DND-41 (cell line): Measurements from ENCODE around the gene ADAM11.

Experiments
- CTCF ChIP-seq: IDR thresholded peaks from 2 replicates; pipeline ENCODE4 v1.5.1; 2012; ENCODE audit warnings: borderline replicate concordance, low read length, moderate library complexity, mild to moderate bottlenecking; ENCODE audit not compliant: poor library complexity, severe bottlenecking; ENCODE audit errors: extremely low read depth
- EZH2 ChIP-seq: IDR thresholded peaks from 3 replicates; pipeline ENCODE4 v1.6.1; 2012; ENCODE audit warnings: borderline replicate concordance, low read depth, mild to moderate bottlenecking, moderate library complexity, low read length, inconsistent platforms; ENCODE audit not compliant: severe bottlenecking

DNA sequence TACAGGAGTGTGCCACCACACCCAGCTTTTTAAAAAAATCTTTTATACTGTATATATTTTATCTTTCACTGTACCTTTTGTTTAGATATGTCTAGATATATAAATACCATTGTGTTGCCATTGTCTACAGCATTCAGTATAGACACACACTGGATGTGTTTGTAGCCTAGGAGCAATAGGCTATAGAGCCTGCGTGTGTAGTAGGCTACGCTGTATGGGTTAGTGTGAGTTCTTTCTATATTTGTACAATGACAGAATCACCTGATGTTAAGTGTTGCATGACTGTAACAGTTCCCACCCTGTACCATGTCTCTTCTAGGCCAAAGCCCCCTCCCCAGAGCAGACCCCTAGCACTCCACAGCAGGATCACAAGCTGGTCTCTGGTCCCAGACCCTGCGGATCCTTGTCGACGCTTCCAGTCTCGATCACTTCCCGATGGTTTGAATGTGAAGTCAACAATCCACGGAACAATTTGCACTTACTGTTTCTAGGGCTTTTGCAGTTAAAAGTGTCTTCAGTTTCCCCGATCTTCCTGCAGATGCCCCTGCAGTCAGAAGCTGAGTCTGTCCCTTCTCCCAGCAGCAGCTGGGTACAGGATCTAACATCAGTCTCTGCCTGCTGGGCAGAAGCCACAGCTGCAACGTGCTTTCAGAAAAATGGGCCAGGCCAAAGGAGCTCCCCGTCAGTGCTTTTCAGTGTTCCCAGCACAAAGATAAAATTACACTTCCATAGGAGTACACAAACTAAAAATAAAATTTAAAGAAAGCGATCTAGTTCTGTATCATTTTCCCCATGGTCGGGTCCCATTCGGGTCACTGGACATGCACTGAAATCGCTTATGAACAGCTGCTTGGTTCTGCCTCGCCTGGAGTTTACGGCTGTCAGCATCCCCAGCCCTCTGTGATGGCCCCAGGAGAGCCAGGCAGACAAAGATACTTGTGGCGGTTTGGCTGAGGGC is 35.4 kb downstream of the ADAM11 start:
- TF ChIP-seq CTCF: no peak
- TF ChIP-seq EZH2: no peak
